IMR-90 (cell line): ENCODE data around the gene BCL2L12. TPM values are rescaled to one million over a fixed set of nuclear protein-coding genes. Genes with fewer than 3 reads are reported as not detected.
"Not testable (repeated sequence)": the region's sequence is repeated elsewhere in the genome, so short reads cannot be mapped to it uniquely, and the experiment has no call there.

Experiments used
- ATAC-seq: fragments of 200-7000 bp; cut with Tn5 transposase; 2 replicates; pipeline ENCODE4 v1.9.1; 2020; ENCODE audit warnings: low read depth, mild to moderate bottlenecking, moderate library complexity
- BruUV-seq: library from RNA; stranded (reverse); fragments of 400-500 nt; replicated peaks from 2 replicates; lab custom pipeline; 2021; lab: Mats Ljungman, UMichigan
- CTCF ChIA-PET: fragments of 300-600 bp; formaldehyde crosslinking; extraction: SDS; loops from one replicate; lab custom pipeline; 2021; ENCODE audit warnings: antibody characterized with exemption; lab: Yijun Ruan, JAX
- POLR2A ChIA-PET: fragments of 300-600 bp; sonication (Branson Sonifier 250); formaldehyde crosslinking; loops from one replicate; lab custom pipeline; 2022; ENCODE audit warnings: antibody characterized with exemption; ENCODE audit not compliant: unreplicated experiment; lab: Charles Lee
- DNase-seq: peaks from one replicate; pipeline ENCODE4 v3.0.0; 2013
- H2AFZ ChIP-seq: replicated peaks from 2 replicates; pipeline ENCODE3; 2013; ENCODE audit warnings: low read length, mild to moderate bottlenecking; ENCODE audit not compliant: poor library complexity
- H2AK5ac ChIP-seq: 2 replicates; pipeline ENCODE4 v1.6.1; 2013; ENCODE audit warnings: low read depth, low read length, inconsistent platforms
- H2AK9ac ChIP-seq: replicated peaks from 2 replicates; pipeline ENCODE3; 2013; ENCODE audit warnings: mild to moderate bottlenecking, low read depth, low read length, moderate library complexity; ENCODE audit not compliant: poor library complexity
- H2BK120ac ChIP-seq: 2 replicates; pipeline ENCODE4 v1.6.1; 2013; ENCODE audit warnings: low read depth, low read length, inconsistent platforms
- H2BK15ac ChIP-seq: 3 replicates; pipeline ENCODE4 v1.6.1; 2013; ENCODE audit warnings: low read depth, low read length, inconsistent platforms
- H2BK20ac ChIP-seq: 2 replicates; pipeline ENCODE4 v1.6.1; 2013; ENCODE audit warnings: low read depth, mild to moderate bottlenecking, inconsistent platforms, low read length, moderate library complexity
- H2BK5ac ChIP-seq: 2 replicates; pipeline ENCODE4 v1.6.1; 2013; ENCODE audit warnings: mild to moderate bottlenecking, low read depth, low read length, inconsistent platforms; ENCODE audit not compliant: poor library complexity, severe bottlenecking
- H3K14ac ChIP-seq: replicated peaks from 2 replicates; pipeline ENCODE4 v1.6.1; 2013; ENCODE audit warnings: low read depth, low read length, inconsistent platforms
- H3K18ac ChIP-seq: 2 replicates; pipeline ENCODE4 v1.6.1; 2013; ENCODE audit warnings: low read depth, low read length, control low read depth
- H3K23ac ChIP-seq: 2 replicates; pipeline ENCODE4 v1.6.1; 2013; ENCODE audit warnings: low read depth, low read length, inconsistent platforms
- H3K27ac ChIP-seq: 2 replicates; pipeline ENCODE4 v1.5.1; 2013; ENCODE audit warnings: mild to moderate bottlenecking, control low read depth, low read length; ENCODE audit not compliant: insufficient read depth
- H3K27me3 ChIP-seq: 2 replicates; pipeline ENCODE4 v1.6.1; 2013; ENCODE audit warnings: low read length; ENCODE audit not compliant: control insufficient read depth, insufficient read depth
- H3K36me3 ChIP-seq: 2 replicates; pipeline ENCODE4 v1.6.1; 2013; ENCODE audit warnings: low read length, mixed read lengths; ENCODE audit not compliant: control insufficient read depth, insufficient read depth
- H3K4ac ChIP-seq: 2 replicates; pipeline ENCODE4 v1.6.1; 2013; ENCODE audit warnings: low read depth, low read length, inconsistent platforms
- H3K4me1 ChIP-seq: 2 replicates; pipeline ENCODE4 v1.6.1; 2013; ENCODE audit warnings: low read length, mixed read lengths; ENCODE audit not compliant: control insufficient read depth, insufficient read depth
- H3K4me2 ChIP-seq: 2 replicates; pipeline ENCODE4 v1.6.1; 2013; ENCODE audit warnings: low read depth, mild to moderate bottlenecking, control low read depth, low read length, moderate library complexity
- H3K4me3 ChIP-seq: 2 replicates; pipeline ENCODE4 v1.5.1; 2013; ENCODE audit warnings: low read depth, mild to moderate bottlenecking, control low read depth, low read length, moderate library complexity; ENCODE audit not compliant: insufficient read depth
- H3K56ac ChIP-seq: 2 replicates; pipeline ENCODE4 v1.6.1; 2013; ENCODE audit warnings: low read length, inconsistent platforms; ENCODE audit not compliant: insufficient read depth; ENCODE audit errors: extremely low read depth
- H3K79me1 ChIP-seq, 2 experiments: 2 replicates each; pipeline ENCODE4 v1.6.1; 2013; ENCODE audit warnings: low read length in 2 of 2, inconsistent platforms in 1 of 2, low read depth in 1 of 2
- H3K9ac ChIP-seq: 2 replicates; pipeline ENCODE4 v1.6.1; 2013; ENCODE audit warnings: low read depth, low read length, control low read depth
- H3K9me1 ChIP-seq: 2 replicates; pipeline ENCODE4 v1.6.1; 2013; ENCODE audit warnings: low read length, inconsistent platforms; ENCODE audit not compliant: insufficient read depth
- H3K9me3 ChIP-seq: 2 replicates; pipeline ENCODE4 v1.6.1; 2013; ENCODE audit warnings: low read length; ENCODE audit not compliant: control insufficient read depth, insufficient read depth
- H4K20me1 ChIP-seq: 2 replicates; pipeline ENCODE4 v1.6.1; 2013; ENCODE audit warnings: low read length, inconsistent platforms; ENCODE audit not compliant: insufficient read depth
- H4K5ac ChIP-seq: 2 replicates; pipeline ENCODE4 v1.6.1; 2013; ENCODE audit warnings: mild to moderate bottlenecking, low read depth, low read length, control low read depth
- H4K8ac ChIP-seq, 2 experiments: 2 replicates each; pipeline ENCODE4 v1.6.1; 2013; ENCODE audit warnings: low read depth in 2 of 2, low read length in 2 of 2, control low read depth in 1 of 2, inconsistent platforms in 1 of 2
- H4K91ac ChIP-seq: 2 replicates; pipeline ENCODE4 v1.6.1; 2013; ENCODE audit warnings: low read depth, low read length, inconsistent platforms; ENCODE audit not compliant: insufficient read depth
- WGBS, 2 experiments: methylation state at CpG; one replicate each; pipeline versions ENCODE4 v1.1.5 to v1.1.7; 2013; ENCODE audit warnings: missing lambda C conversion rate in 2 of 2; ENCODE audit not compliant: insufficient read length in 1 of 2; ENCODE audit errors: extremely low coverage in 2 of 2; 5-methylcytosine and 5-hydroxymethylcytosine counted together
- dilution Hi-C: fragments of 300-500 bp; cut with HindIII; formaldehyde crosslinking; loops from one replicate; pipeline ENCODE4 v1.14.3; 2018; ENCODE audit warnings: low sequenced_read_pairs; ENCODE audit not compliant: unreplicated experiment
- in situ Hi-C: fragments of 300-500 bp; cut with MboI; formaldehyde crosslinking; loops from 3 replicates; pipeline ENCODE4 v1.14.3; 2019; ENCODE audit warnings: low sequenced_read_pairs, inconsistent platforms, mixed read lengths
- intact Hi-C: fragments of 100-400 bp; cut with micrococcal nuclease; formaldehyde crosslinking; loops from 2 replicates; pipeline ENCODE4 v1.10.0; 2022
- microRNA-seq, 2 experiments: library from miRNA; stranded (forward) in 1 of 2; unstranded in 1 of 2; fragments of 10-50 nt in 1 of 2; fragments of <30 nt in 1 of 2; gene quantifications in 1 of 2; microRNA quantifications in 1 of 2; one replicate each; pipeline versions ENCODE3 to v1.1.0; 2013 to 2020; ENCODE audit not compliant: insufficient read depth in 1 of 2, insufficient read length in 1 of 2, unreplicated experiment in 1 of 2
- polyA plus RNA-seq, 3 experiments: library from polyadenylated mRNA; depleted of rRNA; stranded (reverse); fragments of >200 nt; gene quantifications; 2 replicates each; pipeline ENCODE4 v1.2.3, GENCODE V29; 2012; ENCODE audit warnings: low replicate concordance in 1 of 3
- small RNA-seq, 5 experiments: library from RNA; depleted of rRNA; stranded (forward); fragments of <200 nt; gene quantifications; one replicate each; pipeline ENCODE3, GENCODE V24; 2012
- total RNA-seq: library from RNA; depleted of rRNA; stranded (reverse); fragments of >200 nt; gene quantifications from 2 replicates; pipeline ENCODE4 v1.2.3, GENCODE V29; 2012; rRNA removed

Gene BCL2L12
- total and polyA plus RNA-seq, 2 of the 4 experiments (the other 2 are of a cell fraction): 3.9 to 32.6 TPM

- H4K20me1 ChIP-seq, H3K79me1 ChIP-seq, H3K36me3 ChIP-seq, H2AK5ac ChIP-seq, BruUV-seq, H2AK9ac ChIP-seq, DNase-seq, H3K4me3 ChIP-seq, dilution Hi-C loops, H3K9me3 ChIP-seq, H2BK5ac ChIP-seq, H3K4ac ChIP-seq, H3K14ac ChIP-seq, H4K8ac ChIP-seq, H2BK120ac ChIP-seq, H3K4me2 ChIP-seq, H3K56ac ChIP-seq, H3K27me3 ChIP-seq, ATAC-seq, H2BK20ac ChIP-seq, H3K4me1 ChIP-seq, H3K9ac ChIP-seq, H3K18ac ChIP-seq, in situ Hi-C loops, H4K91ac ChIP-seq, H2BK15ac ChIP-seq, POLR2A ChIA-PET, H4K5ac ChIP-seq, H3K27ac ChIP-seq, H3K9me1 ChIP-seq, H3K23ac ChIP-seq: not testable (repeated sequence)
- intact Hi-C loops: loop anchor here (10.0 kb wide), 1 partner anchor 95 kb away; the partner anchor contains the start of genes FUZ and MED25
- CTCF ChIA-PET: interaction anchor here (0.7 kb wide), 1 partner anchor 374 kb away, joined by 7 read pairs; no protein-coding TSS in a partner anchor
- H2AFZ ChIP-seq: peak overlapping the region; percentile 32
- WGBS, 2 experiments: 61% methylated on average over 8 of the region's 22 CpGs; no CpG with 5 or more reads in 1 of the 2 experiments
Observed at GRCh38 chr19:49719420-49719819, 53.7 kb downstream of the BCL2L12 start.

Small RNA genes within 50 kb of the gene (microRNA-seq; reads per million reads assigned to microRNA genes)
- 0 to 2.1 reads per million in 2 experiments for gene MIR5088

Small RNA genes within 50 kb of the gene (small RNA-seq; reads per million reads assigned to genes)
- 0 reads per million in 5 experiments for gene MIR5088

Other genes with a start within 250 kb of the BCL2L12 start
- not detected in 2 replicates for gene PTH2, start 242.5 kb upstream of the BCL2L12 start, total RNA-seq
- not detected in 2 replicates for gene PTH2, start 242.5 kb upstream of the BCL2L12 start, polyA plus RNA-seq (2012; rRNA removed)
- gene GFY, start 240.5 kb upstream of the BCL2L12 start, total RNA-seq: not detected in 2 replicates
- gene GFY, start 240.5 kb upstream of the BCL2L12 start, polyA plus RNA-seq (2012; rRNA removed): not detected in 2 replicates
- not detected in 2 replicates for gene SLC17A7, start 224.4 kb upstream of the BCL2L12 start, total RNA-seq
- gene SLC17A7, start 224.4 kb upstream of the BCL2L12 start, polyA plus RNA-seq (2012; rRNA removed): 0.03 TPM in 1 of 2 replicates, not detected in the other
- gene PIH1D1, start 214.1 kb upstream of the BCL2L12 start, total RNA-seq: 122 and 125 TPM in 2 replicates
- 76.8 and 77.9 TPM in 2 replicates for gene PIH1D1, start 214.1 kb upstream of the BCL2L12 start, polyA plus RNA-seq (2012; rRNA removed)
- gene ALDH16A1, start 212.7 kb upstream of the BCL2L12 start, total RNA-seq: 10.4 and 11.4 TPM in 2 replicates
- 12.1 and 12.9 TPM in 2 replicates for gene ALDH16A1, start 212.7 kb upstream of the BCL2L12 start, polyA plus RNA-seq (2012; rRNA removed)
- gene FLT3LG, start 191.7 kb upstream of the BCL2L12 start, total RNA-seq: 0.56 and 0.90 TPM in 2 replicates
- gene FLT3LG, start 191.7 kb upstream of the BCL2L12 start, polyA plus RNA-seq (2012; rRNA removed): 8.3 and 10.2 TPM in 2 replicates
- 1,477 and 1,924 TPM in 2 replicates for gene RPL13A, start 178.3 kb upstream of the BCL2L12 start, total RNA-seq
- 2,069 and 2,840 TPM in 2 replicates for gene RPL13A, start 178.3 kb upstream of the BCL2L12 start, polyA plus RNA-seq (2012; rRNA removed)
- gene RPS11, start 169.5 kb upstream of the BCL2L12 start, total RNA-seq: 3,436 and 3,623 TPM in 2 replicates
- gene RPS11, start 169.5 kb upstream of the BCL2L12 start, polyA plus RNA-seq (2012; rRNA removed): 5,513 and 6,961 TPM in 2 replicates
- 14.7 and 17.0 TPM in 2 replicates for gene FCGRT, start 153.3 kb upstream of the BCL2L12 start, total RNA-seq
- 64.8 and 68.7 TPM in 2 replicates for gene FCGRT, start 153.3 kb upstream of the BCL2L12 start, polyA plus RNA-seq (2012; rRNA removed)
- 102 and 111 TPM in 2 replicates for gene RCN3, start 137.9 kb upstream of the BCL2L12 start, total RNA-seq
- gene RCN3, start 137.9 kb upstream of the BCL2L12 start, polyA plus RNA-seq (2012; rRNA removed): 116 and 119 TPM in 2 replicates
- 118 and 130 TPM in 2 replicates for gene NOSIP, start 85.4 kb upstream of the BCL2L12 start, total RNA-seq
- gene NOSIP, start 85.4 kb upstream of the BCL2L12 start, polyA plus RNA-seq (2012; rRNA removed): 138 and 164 TPM in 2 replicates
- gene PRRG2, start 84.6 kb upstream of the BCL2L12 start, total RNA-seq: under 0.01 and 0.54 TPM in 2 replicates
- 0.14 and 0.52 TPM in 2 replicates for gene PRRG2, start 84.6 kb upstream of the BCL2L12 start, polyA plus RNA-seq (2012; rRNA removed)
- 0.28 and 0.36 TPM in 2 replicates for gene PRR12, start 74.8 kb upstream of the BCL2L12 start, total RNA-seq
- 4.0 and 4.1 TPM in 2 replicates for gene PRR12, start 74.8 kb upstream of the BCL2L12 start, polyA plus RNA-seq (2012; rRNA removed)
- gene RRAS, start 25.8 kb upstream of the BCL2L12 start, total RNA-seq: 50.2 and 50.5 TPM in 2 replicates
- gene RRAS, start 25.8 kb upstream of the BCL2L12 start, polyA plus RNA-seq (2012; rRNA removed): 241 and 267 TPM in 2 replicates
- gene SCAF1, start 23.7 kb upstream of the BCL2L12 start, total RNA-seq: 2.2 and 3.1 TPM in 2 replicates
- 14.6 and 14.8 TPM in 2 replicates for gene SCAF1, start 23.7 kb upstream of the BCL2L12 start, polyA plus RNA-seq (2012; rRNA removed)
- 37.2 and 39.6 TPM in 2 replicates for gene IRF3, start 76 bp upstream of the BCL2L12 start, total RNA-seq
- gene IRF3, start 76 bp upstream of the BCL2L12 start, polyA plus RNA-seq (2012; rRNA removed): 65.2 and 95.9 TPM in 2 replicates
- gene PRMT1, start 11.3 kb downstream of the BCL2L12 start, total RNA-seq: 672 and 840 TPM in 2 replicates
- 497 and 529 TPM in 2 replicates for gene PRMT1, start 11.3 kb downstream of the BCL2L12 start, polyA plus RNA-seq (2012; rRNA removed)
- 0.18 and 0.28 TPM in 2 replicates for gene ADM5, start 23.7 kb downstream of the BCL2L12 start, total RNA-seq
- 0.99 and 1.7 TPM in 2 replicates for gene ADM5, start 23.7 kb downstream of the BCL2L12 start, polyA plus RNA-seq (2012; rRNA removed)
- gene CPT1C, start 25.2 kb downstream of the BCL2L12 start, total RNA-seq: 14.2 and 14.7 TPM in 2 replicates
- 53.1 and 56.1 TPM in 2 replicates for gene CPT1C, start 25.2 kb downstream of the BCL2L12 start, polyA plus RNA-seq (2012; rRNA removed)
- gene TSKS, start 97.4 kb downstream of the BCL2L12 start, total RNA-seq: not detected in 2 replicates
- 0.10 TPM in 1 of 2 replicates, not detected in the other for gene TSKS, start 97.4 kb downstream of the BCL2L12 start, polyA plus RNA-seq (2012; rRNA removed)
- gene AP2A1, start 101.1 kb downstream of the BCL2L12 start, total RNA-seq: 40.7 and 41.4 TPM in 2 replicates
- gene AP2A1, start 101.1 kb downstream of the BCL2L12 start, polyA plus RNA-seq (2012; rRNA removed): 122 and 136 TPM in 2 replicates
- gene FUZ, start 147.4 kb downstream of the BCL2L12 start, total RNA-seq: 10.6 and 14.3 TPM in 2 replicates
- gene FUZ, start 147.4 kb downstream of the BCL2L12 start, polyA plus RNA-seq (2012; rRNA removed): 10.4 and 12.1 TPM in 2 replicates
- gene MED25, start 152.4 kb downstream of the BCL2L12 start, total RNA-seq: 4.7 and 5.3 TPM in 2 replicates
- 37.0 and 38.5 TPM in 2 replicates for gene MED25, start 152.4 kb downstream of the BCL2L12 start, polyA plus RNA-seq (2012; rRNA removed)
- 34.4 and 36.1 TPM in 2 replicates for gene PTOV1, start 185.2 kb downstream of the BCL2L12 start, total RNA-seq
- gene PTOV1, start 185.2 kb downstream of the BCL2L12 start, polyA plus RNA-seq (2012; rRNA removed): 106 and 107 TPM in 2 replicates
- 10.6 and 14.2 TPM in 2 replicates for gene PNKP, start 201.6 kb downstream of the BCL2L12 start, total RNA-seq
- gene PNKP, start 201.6 kb downstream of the BCL2L12 start, polyA plus RNA-seq (2012; rRNA removed): 25.0 and 33.0 TPM in 2 replicates
- 3.6 and 5.0 TPM in 2 replicates for gene AKT1S1, start 211.4 kb downstream of the BCL2L12 start, total RNA-seq
- gene AKT1S1, start 211.4 kb downstream of the BCL2L12 start, polyA plus RNA-seq (2012; rRNA removed): 54.4 and 68.7 TPM in 2 replicates
- 1.1 and 1.4 TPM in 2 replicates for gene TBC1D17, start 211.8 kb downstream of the BCL2L12 start, total RNA-seq
- gene TBC1D17, start 211.8 kb downstream of the BCL2L12 start, polyA plus RNA-seq (2012; rRNA removed): 26.8 and 27.8 TPM in 2 replicates
- gene IL4I1, start 231.0 kb downstream of the BCL2L12 start, total RNA-seq: under 0.01 and 0.36 TPM in 2 replicates
- gene IL4I1, start 231.0 kb downstream of the BCL2L12 start, polyA plus RNA-seq (2012; rRNA removed): 0.27 and 0.31 TPM in 2 replicates